Pulmonary artery endothelial cell (primary cell): ENCODE measurements around the gene INVS. TPM values are rescaled to one million over a fixed set of nuclear protein-coding genes. Genes with fewer than 3 reads are reported as not detected.

ENCODE experiments used
- DNase-seq: peaks from one replicate; pipeline ENCODE4 v3.0.0-alpha.2; 2011; ENCODE audit warnings: low read depth, low spot score
- total RNA-seq: library from RNA; depleted of rRNA; stranded (reverse); fragments of >200 nt; gene quantifications from 2 replicates; pipeline ENCODE4 v1.2.3, GENCODE V29; 2014

Gene INVS
- total RNA-seq, 1 donor from 2014 or later: 19.5 TPM

GRCh38 chr9:100277166-100277979 is 178.3 kb downstream of the INVS start:
- no peak for DNase-seq

- no peak for DNase-seq
Observed at GRCh38 chr9:100281066-100281465, 182.0 kb downstream of the INVS start.

GRCh38 chr9:100281676-100282387 is 182.8 kb downstream of the INVS start:
- no peak for DNase-seq

GRCh38 chr9:100282388-100282719 is 183.3 kb downstream of the INVS start:
- no peak for DNase-seq

- no peak for DNase-seq
Observed at GRCh38 chr9:100284247-100284646, 185.2 kb downstream of the INVS start.

- DNase-seq: no peak
Observed at GRCh38 chr9:100285080-100285479, 186.0 kb downstream of the INVS start.

GRCh38 chr9:100285601-100286000 is 186.6 kb downstream of the INVS start:
- DNase-seq: no peak

GRCh38 chr9:100286257-100286656 is 187.2 kb downstream of the INVS start:
- DNase-seq: no peak

GRCh38 chr9:100287186-100287585 is 188.1 kb downstream of the INVS start:
- no peak for DNase-seq

- DNase-seq: no peak
Observed at GRCh38 chr9:100290714-100291113, 191.7 kb downstream of the INVS start.

- no peak for DNase-seq
Observed at GRCh38 chr9:100292414-100292813, 193.4 kb downstream of the INVS start.

GRCh38 chr9:100294341-100294740 is 195.3 kb downstream of the INVS start:
- no peak for DNase-seq

- DNase-seq: no peak
Observed at GRCh38 chr9:100294806-100295205, 195.8 kb downstream of the INVS start.

- no peak for DNase-seq
Observed at GRCh38 chr9:100295240-100295639, 196.2 kb downstream of the INVS start.

- no peak for DNase-seq
Observed at GRCh38 chr9:100296407-100296806, 197.4 kb downstream of the INVS start.

GRCh38 chr9:100298378-100298777 is 199.3 kb downstream of the INVS start:
- DNase-seq: no peak

GRCh38 chr9:100303747-100304146 is 204.7 kb downstream of the INVS start:
- no peak for DNase-seq

GRCh38 chr9:100306283-100306682 is 207.2 kb downstream of the INVS start:
- no peak for DNase-seq

GRCh38 chr9:100307080-100307479 is 208.0 kb downstream of the INVS start:
- DNase-seq: no peak

- no peak for DNase-seq
Observed at GRCh38 chr9:100308965-100309564, 210.0 kb downstream of the INVS start.

- DNase-seq: no peak
Observed at GRCh38 chr9:100309992-100310391, 210.9 kb downstream of the INVS start.

GRCh38 chr9:100315561-100315960 is 216.5 kb downstream of the INVS start:
- no peak for DNase-seq

- DNase-seq: no peak
Observed at GRCh38 chr9:100317706-100318105, 218.7 kb downstream of the INVS start.
